CD4-positive, alpha-beta T cell treated with Interleukin-17A for 4 hours (primary cell): ENCODE data around the gene PDE6G.
A peak's percentile ranks its signal among the peaks of the same experiment; 100 is the strongest.

Experiments
- DNase-seq: peaks from one replicate; pipeline ENCODE4 v3.0.0-alpha.2; 2020; ENCODE audit warnings: mixed read lengths

The PDE6G gene

DNA sequence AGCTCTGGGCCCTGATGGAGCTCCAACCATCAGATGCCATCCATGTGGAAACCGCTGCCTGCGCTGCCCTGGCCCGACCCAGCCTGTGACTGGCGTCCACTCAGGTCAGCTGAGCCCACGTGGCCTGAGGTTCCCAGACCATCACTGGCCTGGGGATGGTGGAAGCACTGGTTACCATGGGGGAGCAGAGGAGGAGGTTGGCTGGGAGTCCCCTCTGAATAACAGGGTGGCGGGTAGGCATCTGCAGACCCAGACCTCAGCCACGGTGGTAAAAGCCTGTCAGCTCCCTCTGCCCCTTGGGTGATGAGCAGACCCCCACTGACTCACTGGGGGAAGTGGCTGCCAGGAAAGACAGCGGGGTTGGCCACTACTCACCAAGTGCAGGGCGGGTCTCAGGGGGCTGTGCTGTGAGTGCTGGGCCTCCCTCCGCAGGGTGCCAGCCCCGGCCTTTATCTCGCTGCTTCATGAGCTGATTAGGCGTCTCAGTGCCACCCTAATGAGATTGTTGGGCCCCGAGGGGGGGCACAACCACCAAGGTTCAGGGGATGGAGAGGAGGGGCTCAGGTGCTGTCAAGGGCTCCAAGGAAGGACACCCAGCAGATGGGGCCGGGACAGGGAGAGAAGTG, at the start of gene PDE6G:
TSS of gene PDE6G (minus strand) at position 425 of the 626 bp plus-strand sequence. CDS start 3,237 bp downstream, outside the sequence.
- no peak for DNase-seq

DNA sequence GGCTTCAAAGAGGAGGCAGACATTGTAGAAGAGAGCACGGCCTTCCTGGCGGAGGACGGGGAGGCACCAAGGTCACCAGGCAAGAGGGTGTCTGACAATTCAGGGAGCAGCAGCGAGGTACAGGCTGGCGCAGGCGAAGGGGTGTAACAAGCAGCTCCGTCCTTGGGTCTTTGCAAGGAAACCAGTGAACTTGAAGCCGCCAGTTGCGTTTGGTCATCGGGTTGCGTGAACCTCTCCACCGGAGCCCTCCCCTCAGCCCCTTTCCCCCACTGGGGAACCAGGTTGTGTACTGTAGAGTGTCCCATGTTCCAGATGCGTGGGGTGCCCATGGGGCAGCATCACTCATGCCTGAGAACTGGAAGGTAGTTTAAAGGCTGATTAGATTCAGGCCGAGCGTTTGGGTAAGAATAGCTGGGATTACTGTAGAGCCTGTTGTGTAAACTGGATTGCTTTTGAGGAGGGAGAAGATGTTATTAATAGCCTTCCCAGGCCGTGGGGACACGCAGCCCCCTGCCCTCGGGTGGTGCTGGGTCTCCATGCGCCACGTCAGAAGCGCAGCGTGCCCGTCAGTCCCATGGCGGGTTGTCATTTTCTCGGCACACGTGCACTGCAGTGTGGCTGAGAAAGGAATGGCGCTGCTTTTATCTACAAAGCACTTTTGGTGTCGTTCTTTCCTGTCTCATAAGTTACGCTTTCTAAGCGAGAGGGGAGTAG, 49.3 kb upstream of the PDE6G start:
- no peak for DNase-seq

DNA sequence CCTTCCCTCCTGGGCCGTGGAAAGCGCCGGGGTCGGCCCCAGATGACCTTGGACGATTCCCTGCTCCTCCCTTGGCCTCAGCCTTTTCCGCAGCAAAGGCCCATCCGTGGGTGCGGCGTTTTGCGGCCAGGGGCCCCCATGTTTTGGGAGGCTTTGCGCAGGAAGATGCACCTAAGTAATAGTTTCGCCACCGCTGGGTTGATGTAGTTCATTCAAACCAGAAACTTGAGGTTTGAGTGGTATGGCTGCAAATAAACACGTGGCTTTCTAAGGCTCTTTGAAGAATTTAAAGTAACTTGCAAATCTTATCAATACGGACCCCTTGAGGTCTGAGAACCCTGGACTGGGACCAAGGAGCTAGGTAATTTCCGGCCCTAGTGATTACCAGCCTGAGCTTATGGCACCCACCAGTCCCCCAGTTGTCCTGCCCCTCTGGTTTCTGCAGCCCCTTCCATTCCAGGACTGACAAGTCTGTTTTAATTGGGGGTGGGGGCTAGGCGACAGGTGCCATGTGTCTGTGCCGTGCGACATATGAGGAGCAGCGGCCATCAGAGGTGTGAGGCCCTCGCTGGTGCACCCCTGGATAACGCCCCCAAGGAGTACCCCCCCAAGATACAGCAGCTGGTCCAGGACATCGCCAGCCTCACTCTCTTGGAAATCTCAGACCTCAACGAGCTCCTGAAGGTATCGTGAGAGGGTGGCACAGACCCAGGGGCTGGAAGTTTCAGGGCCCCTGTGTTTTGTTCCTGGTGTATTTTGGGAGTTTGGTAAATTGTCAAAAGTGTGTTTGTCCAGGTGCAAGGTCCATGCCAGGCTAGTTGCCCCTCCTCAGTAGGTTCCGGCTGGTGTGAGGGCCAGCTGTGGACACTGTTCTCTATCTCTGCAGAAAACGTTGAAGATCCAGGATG, 47.7 kb upstream of the PDE6G start:
- DNase-seq = no peak

DNA sequence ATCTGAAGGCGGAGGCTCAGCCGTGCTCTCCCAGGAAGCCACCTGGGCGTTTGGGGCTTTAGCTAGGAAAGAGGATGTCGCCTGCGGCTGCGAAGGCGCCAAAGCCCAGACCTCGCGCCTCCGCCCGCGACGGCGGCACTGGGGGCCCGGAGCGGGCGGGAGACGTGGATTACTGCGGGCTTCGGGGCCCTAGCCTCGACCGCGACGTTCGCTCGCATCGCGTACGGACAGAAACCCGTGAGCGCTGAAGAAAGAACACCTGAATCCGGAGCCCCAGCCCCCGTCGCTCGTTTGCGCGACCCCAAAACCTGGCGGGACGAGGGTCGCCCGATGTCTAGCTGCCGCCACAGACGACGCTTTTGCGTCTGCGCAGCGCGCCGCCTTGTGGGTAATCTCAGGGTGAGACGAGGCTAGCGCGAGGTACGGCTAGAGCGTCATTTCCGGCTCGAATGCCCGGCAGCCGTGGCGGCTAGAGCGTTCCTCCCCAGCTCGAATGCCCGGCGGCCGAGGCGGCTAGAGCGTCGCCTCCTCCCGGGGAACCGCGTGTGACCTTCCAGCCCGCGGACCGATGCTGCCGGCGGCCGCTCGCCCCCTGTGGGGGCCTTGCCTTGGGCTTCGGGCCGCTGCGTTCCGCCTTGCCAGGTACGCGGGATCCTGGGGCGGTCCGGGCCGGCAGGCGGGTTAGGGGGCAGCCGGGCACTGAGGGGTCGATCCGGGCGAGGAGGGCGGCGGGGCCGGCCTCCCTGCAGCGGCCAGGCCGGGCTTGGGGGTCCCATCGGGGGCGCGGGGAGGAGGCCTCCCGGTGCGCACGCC, 46.8 kb upstream of the PDE6G start, which contains the start of gene MRPL12:
TSS of gene MRPL12 (plus strand) at position 434 of the 813 bp plus-strand sequence. CDS start at position 569, 135 bp downstream.
- peak; percentile 90 for DNase-seq

DNA sequence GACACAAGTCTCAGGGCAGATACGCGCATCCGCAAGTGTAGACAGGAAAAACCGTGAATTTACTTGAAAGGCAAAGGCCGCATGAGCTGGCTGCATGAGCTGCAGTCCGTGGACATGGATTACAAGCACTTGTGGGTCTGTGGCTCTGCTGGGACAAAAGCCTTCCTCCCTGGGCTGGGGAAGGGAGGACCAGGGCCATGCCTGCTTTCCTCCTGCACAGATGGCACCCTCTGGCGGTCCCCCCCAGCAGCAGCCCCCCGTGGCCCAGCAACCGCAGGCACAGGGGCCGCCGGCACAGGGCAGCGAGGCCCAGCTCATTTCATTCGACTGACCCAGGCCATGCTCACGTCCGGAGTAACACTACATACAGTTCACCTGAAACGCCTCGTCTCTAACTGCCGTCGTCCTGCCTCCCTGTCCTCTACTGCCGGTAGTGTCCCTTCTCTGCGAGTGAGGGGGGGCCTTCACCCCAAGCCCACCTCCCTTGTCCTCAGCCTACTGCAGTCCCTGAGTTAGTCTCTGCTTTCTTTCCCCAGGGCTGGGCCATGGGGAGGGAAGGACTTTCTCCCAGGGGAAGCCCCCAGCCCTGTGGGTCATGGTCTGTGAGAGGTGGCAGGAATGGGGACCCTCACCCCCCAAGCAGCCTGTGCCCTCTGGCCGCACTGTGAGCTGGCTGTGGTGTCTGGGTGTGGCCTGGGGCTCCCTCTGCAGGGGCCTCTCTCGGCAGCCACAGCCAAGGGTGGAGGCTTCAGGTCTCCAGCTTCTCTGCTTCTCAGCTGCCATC, 45.1 kb upstream of the PDE6G start:
- no peak for DNase-seq

DNA sequence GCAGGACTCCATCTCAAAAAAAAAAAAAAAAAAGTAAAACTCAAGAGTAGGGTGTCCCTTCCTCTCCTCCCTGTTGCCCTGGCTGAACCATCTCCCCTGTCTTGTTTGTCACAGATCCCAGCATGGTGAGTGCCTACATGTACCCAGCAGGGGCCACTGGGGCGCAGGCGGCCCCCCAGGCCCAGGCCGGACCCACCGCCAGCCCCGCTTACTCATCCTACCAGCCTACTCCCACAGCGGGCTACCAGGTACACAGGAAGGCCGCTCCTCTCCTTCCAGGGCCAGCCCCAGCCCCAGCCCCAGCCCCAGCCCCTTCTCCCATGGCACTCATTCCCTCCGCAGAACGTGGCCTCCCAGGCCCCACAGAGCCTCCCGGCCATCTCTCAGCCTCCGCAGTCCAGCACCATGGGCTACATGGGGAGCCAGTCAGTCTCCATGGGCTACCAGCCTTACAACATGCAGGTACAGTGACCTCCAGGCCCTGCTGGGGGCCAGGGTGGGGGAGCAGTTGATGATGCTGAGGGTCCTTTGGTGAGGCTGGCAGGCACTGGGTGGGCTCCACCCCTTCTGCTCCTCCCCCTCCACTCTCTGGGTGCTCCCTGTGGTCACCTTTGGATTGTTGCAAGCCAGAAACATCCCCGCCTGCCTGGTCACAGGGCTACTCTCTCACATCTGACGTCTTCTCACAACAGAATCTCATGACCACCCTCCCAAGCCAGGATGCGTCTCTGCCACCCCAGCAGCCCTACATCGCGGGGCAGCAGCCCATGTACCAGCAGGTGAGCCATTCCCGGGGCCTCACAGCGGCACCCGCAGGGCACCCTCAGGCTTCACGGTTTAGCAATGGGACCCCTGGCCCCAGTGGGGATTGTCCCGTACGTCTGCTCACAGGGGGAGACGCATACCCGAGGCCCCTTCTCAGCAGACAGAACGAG, 44.3 kb upstream of the PDE6G start:
- no peak for DNase-seq

DNA sequence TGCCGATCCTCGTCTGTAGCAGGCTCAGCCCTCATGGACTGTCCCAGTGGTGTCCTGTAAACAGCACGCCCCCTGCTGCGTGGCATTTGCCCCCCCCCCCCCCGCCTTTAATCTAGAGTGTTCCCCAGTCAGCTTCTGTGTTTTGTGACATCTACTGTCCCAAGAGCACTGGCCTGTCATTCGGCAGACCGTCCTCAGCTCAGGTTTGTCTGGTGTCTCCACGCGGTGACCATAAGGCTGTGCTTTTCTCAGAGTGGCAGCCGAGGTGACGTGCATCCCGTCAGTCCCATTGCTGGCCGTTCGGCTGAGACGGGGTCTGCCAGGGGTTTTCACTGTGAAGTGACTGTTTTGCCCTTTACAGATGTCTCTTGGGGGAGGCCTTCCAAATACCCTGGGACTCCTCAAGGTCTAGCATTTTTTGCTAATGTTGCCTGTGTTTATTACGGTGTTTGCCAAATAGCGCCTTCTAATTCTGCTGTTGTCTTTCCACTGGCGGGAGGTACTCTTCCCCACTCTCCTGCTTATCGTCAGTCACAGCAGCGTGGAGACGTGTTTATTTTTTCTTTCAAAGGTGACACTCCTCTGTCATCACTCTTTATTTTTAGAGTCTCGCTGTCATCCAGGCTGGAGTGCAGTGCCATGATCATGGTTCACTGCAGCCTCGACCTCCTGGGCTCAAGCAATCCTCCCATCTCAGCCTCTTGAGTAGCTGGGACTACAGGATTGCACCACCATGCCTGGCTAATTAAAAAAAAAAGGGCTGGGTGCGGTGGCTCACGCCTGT, 41.1 kb upstream of the PDE6G start:
- DNase-seq = no peak

DNA sequence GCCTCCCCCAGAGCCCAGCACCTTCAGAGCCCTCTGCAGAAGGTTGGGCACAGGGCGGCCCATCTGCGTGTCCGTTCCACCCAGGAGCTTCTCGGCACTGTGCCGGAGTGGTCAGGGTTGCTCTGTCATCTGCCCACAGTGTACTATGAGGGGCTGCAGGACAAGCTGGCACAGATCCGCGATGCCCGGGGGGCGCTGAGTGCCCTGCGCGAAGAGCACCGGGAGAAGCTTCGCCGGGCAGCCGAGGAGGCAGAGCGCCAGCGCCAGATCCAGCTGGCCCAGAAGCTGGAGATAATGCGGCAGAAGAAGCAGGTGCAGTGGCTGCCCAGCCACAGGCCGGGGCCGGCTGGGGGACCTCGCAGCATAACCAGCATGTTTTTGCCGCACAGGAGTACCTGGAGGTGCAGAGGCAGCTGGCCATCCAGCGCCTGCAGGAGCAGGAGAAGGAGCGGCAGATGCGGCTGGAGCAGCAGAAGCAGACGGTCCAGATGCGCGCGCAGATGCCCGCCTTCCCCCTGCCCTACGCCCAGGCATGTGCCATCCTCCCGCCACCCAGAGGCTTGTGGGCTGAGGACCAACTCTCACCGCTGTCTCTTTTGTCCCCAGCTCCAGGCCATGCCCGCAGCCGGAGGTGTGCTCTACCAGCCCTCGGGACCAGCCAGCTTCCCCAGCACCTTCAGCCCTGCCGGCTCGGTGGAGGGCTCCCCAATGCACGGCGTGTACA, 40.0 kb upstream of the PDE6G start:
- no peak for DNase-seq

DNA sequence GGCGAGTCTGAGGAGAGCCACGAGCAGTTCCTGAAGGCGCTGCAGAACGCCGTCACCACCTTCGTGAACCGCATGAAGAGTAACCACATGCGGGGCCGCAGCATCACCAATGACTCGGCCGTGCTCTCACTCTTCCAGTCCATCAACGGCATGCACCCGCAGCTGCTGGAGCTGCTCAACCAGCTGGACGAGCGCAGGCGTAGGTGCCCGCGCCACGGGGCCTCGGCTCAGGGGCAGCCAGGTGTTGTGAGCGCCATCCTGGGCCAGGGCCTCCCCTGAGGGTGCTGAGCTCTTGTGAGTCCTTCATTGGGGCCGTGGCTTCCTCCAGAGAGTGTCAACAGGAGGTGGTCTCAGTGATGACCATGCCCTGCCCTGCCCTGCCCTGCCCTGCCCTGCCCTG, 39.5 kb upstream of the PDE6G start:
- DNase-seq = no peak

DNA sequence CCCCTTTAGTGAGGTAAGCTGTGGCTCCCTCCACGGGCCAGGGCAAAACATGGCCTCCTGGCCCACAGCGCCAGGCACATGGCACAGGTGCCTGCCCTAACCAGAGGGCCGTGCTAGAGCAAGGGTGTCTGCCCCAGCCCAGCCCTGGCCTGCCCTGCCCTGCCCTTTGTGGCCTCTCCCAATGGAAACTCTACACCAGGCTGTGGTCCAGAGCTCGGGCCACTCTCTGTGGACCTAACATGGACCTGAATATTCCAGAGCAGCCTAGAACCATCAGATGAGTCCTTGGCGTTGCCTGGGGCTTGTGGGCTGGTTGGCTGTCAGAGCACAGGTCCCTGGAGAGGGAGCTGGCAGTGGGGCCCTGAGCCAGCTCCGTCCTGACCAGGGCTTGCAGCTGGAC, 38.9 kb upstream of the PDE6G start:
- DNase-seq = no peak

DNA sequence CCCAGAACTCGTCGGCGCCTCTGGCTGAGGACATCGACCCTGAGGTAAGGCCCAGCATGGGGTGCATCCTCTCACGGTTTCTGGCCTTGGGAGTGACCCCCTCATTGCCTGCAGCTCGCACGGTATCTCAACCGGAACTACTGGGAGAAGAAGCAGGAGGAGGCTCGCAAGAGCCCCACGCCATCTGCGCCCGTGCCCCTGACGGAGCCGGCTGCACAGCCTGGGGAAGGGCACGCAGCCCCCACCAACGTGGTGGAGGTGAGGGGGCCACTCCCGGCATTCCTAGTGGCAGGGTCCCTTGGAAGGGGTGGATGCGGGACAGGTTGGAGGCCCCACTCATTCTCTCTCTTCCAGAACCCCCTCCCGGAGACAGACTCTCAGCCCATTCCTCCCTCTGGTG, 38.5 kb upstream of the PDE6G start:
- DNase-seq = no peak

DNA sequence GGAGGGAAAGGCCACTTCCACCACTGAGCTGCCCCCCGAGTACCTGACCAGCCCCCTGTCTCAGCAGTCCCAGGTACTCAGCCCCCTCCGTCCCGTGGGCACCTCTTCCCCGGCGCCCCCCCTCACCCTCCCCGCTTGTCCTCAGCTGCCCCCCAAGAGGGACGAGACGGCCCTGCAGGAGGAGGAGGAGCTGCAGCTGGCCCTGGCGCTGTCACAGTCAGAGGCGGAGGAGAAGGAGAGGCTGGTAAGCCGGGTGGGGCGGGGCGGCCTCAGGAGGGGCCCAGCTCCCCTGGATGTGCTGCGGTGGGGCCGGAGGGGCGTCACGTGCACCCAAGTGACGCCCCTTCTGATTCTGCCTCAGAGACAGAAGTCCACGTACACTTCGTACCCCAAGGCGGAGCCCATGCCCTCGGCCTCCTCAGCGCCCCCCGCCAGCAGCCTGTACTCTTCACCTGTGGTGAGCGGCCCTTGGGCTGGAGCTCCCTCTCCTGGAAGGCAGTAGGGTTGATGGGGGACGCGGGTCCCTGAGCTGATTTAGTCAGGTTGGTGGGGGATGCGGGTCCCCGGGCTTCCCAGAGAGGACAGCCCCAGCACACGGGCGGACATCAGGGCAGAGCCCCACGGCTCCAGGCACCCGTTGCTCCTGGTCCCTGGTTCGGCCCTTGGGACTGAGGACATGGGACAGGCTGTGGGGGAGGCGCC, 37.3 kb upstream of the PDE6G start:
- DNase-seq = no peak

GRCh38 chr17:81691608-81692007, 35.3 kb upstream of the PDE6G start:
- no peak for DNase-seq

GRCh38 chr17:81691196-81691595, 34.9 kb upstream of the PDE6G start:
- DNase-seq = no peak

- no peak for DNase-seq
These were observed 34.2 kb upstream of the PDE6G start for GRCh38 chr17:81690549-81690948.

- DNase-seq = no peak
These were observed 33.7 kb upstream of the PDE6G start for GRCh38 chr17:81690066-81690465.

GRCh38 chr17:81688616-81689015, 32.3 kb upstream of the PDE6G start:
- DNase-seq = no peak

GRCh38 chr17:81687770-81688541, 31.6 kb upstream of the PDE6G start:
- no peak for DNase-seq
